ENCODE results near the gene MICAL2. TPM values are rescaled to one million over a fixed set of nuclear protein-coding genes. Genes with fewer than 3 reads are reported as not detected.

The MICAL2 gene
- total RNA-seq, 1 experiment from 2014 or later = 191 TPM

- Mint-ChIP-seq H3K4me1 (ENCODE audit: low read depth, unreplicated experiment) (peaks cover 56% of the 10 kb centered on the region), H3K4me3 (ENCODE audit: low read depth, unreplicated experiment) (no peak overlapping the region), H3K27me3 (ENCODE audit: unreplicated experiment) (no peaks in the 10 kb centered on the region), H3K27ac (ENCODE audit: unreplicated experiment) (no peak overlapping the region), H3K9me3 (ENCODE audit: low read depth, unreplicated experiment) (no peaks in the 10 kb centered on the region), H3K36me3 (ENCODE audit: insufficient read depth, unreplicated experiment) (peaks cover 26% of the 10 kb centered on the region)
- DNase-seq = no peak
- TF ChIP-seq, protein P1, sequence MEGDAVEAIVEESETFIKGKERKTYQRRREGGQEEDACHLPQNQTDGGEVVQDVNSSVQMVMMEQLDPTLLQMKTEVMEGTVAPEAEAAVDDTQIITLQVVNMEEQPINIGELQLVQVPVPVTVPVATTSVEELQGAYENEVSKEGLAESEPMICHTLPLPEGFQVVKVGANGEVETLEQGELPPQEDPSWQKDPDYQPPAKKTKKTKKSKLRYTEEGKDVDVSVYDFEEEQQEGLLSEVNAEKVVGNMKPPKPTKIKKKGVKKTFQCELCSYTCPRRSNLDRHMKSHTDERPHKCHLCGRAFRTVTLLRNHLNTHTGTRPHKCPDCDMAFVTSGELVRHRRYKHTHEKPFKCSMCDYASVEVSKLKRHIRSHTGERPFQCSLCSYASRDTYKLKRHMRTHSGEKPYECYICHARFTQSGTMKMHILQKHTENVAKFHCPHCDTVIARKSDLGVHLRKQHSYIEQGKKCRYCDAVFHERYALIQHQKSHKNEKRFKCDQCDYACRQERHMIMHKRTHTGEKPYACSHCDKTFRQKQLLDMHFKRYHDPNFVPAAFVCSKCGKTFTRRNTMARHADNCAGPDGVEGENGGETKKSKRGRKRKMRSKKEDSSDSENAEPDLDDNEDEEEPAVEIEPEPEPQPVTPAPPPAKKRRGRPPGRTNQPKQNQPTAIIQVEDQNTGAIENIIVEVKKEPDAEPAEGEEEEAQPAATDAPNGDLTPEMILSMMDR (IDR thresholded peaks at IDR 0.05; ENCODE audit: unreplicated experiment) = no peak
- CTCF ChIA-PET = interaction anchor here (0.7 kb wide), 1 partner anchor 78 kb away, joined by 8 read pairs; no protein-coding TSS in a partner anchor
- no TSS peak for BruUV-seq (replicated peaks)
- intact Hi-C loops (cut with micrococcal nuclease; ENCODE audit: unreplicated experiment) = no loop called here
These were observed 63.7 kb downstream of the MICAL2 start for GRCh38 chr11:12174128-12174476.

DNA sequence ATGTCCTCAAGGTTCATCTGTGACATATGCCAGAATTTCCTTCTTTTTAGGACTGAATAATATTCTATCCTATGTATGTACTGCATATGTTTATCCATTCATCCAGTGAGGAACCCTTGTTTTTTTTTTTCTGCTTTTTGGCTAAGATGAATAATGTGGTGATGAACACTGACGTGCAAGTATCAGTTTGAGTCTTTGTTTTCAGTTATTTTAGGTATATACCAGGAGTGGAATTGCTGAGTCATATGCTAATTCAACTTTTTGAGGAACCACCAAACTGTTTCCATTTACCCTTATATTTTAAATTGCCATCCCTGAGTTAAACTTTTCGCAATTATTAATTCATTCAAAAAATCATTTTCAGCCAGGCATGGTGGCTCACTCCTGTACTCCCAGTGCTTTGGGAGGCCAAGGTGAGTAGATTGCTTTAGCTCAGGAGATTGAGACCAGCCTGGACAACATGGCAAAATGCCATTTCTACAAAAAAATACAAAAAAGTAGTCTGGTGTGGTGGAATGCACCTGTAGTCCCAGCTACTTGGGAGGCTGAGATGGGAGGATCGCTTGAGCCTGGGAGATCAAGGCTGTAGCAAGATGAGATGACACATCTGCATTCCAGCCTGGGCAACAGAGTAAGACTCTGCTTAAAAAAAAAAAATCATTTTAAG, 64.2 kb downstream of the MICAL2 start:
- Mint-ChIP-seq H3K36me3 (ENCODE audit: insufficient read depth, unreplicated experiment) (peaks cover 30% of the 10 kb centered on the region), H3K27ac (ENCODE audit: unreplicated experiment) (peak overlapping the region; percentile 64), H3K4me3 (ENCODE audit: low read depth, unreplicated experiment) (no peak overlapping the region), H3K27me3 (ENCODE audit: unreplicated experiment) (no peaks in the 10 kb centered on the region), H3K4me1 (ENCODE audit: low read depth, unreplicated experiment) (peaks cover 57% of the 10 kb centered on the region), H3K9me3 (ENCODE audit: low read depth, unreplicated experiment) (no peaks in the 10 kb centered on the region)
- CTCF ChIA-PET = no interaction called here
- DNase-seq = no peak
- no TSS peak for BruUV-seq (replicated peaks)
- TF ChIP-seq, protein P1 (IDR thresholded peaks at IDR 0.05; ENCODE audit: unreplicated experiment) = no peak
- intact Hi-C loops (cut with micrococcal nuclease; ENCODE audit: unreplicated experiment) = loop anchor here (5.0 kb wide), 1 partner anchor 47 kb away; no protein-coding TSS in a partner anchor

GRCh38 chr11:12175694-12176241, 65.4 kb downstream of the MICAL2 start:
- TF ChIP-seq, protein P1 (IDR thresholded peaks at IDR 0.05; ENCODE audit: unreplicated experiment) = no peak
- Mint-ChIP-seq H3K27ac (ENCODE audit: unreplicated experiment) (peak overlapping the region; percentile 64), H3K4me1 (ENCODE audit: low read depth, unreplicated experiment) (peaks cover 69% of the 10 kb centered on the region), H3K27me3 (ENCODE audit: unreplicated experiment) (no peaks in the 10 kb centered on the region), H3K9me3 (ENCODE audit: low read depth, unreplicated experiment) (no peaks in the 10 kb centered on the region), H3K4me3 (ENCODE audit: low read depth, unreplicated experiment) (peak overlapping the region; percentile 11), H3K36me3 (ENCODE audit: insufficient read depth, unreplicated experiment) (peaks cover 35% of the 10 kb centered on the region)
- no peak for DNase-seq
- intact Hi-C loops (cut with micrococcal nuclease; ENCODE audit: unreplicated experiment) = loop anchor here (5.0 kb wide), 1 partner anchor 48 kb away; no protein-coding TSS in a partner anchor
- BruUV-seq (replicated peaks) = no TSS peak
- CTCF ChIA-PET = no interaction called here

DNA sequence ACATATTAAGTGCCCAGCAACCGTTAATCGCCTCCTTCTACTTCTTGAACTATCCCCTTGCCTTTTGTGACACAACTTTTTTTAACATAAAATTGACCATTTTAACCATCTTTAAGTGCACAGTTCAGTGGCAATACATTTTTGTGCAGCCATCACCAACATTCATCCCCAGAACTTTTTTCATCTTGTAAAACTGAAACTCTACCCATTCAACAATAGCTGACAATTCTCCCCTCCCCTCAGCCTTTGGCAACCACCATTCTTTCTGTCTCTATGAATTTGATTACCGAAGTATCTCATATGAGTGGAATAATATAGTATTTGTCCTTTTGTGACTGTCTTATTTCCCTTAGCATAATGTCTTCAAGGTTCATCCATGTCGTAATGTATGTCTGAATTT, 66.0 kb downstream of the MICAL2 start:
- Mint-ChIP-seq H3K4me1 (ENCODE audit: low read depth, unreplicated experiment) (peaks cover 65% of the 10 kb centered on the region), H3K4me3 (ENCODE audit: low read depth, unreplicated experiment) (no peak overlapping the region), H3K9me3 (ENCODE audit: low read depth, unreplicated experiment) (no peaks in the 10 kb centered on the region), H3K36me3 (ENCODE audit: insufficient read depth, unreplicated experiment) (peaks cover 36% of the 10 kb centered on the region), H3K27me3 (ENCODE audit: unreplicated experiment) (no peaks in the 10 kb centered on the region), H3K27ac (ENCODE audit: unreplicated experiment) (peak overlapping the region; percentile 64)
- BruUV-seq (replicated peaks) = no TSS peak
- intact Hi-C loops (cut with micrococcal nuclease; ENCODE audit: unreplicated experiment) = loop anchor here (5.0 kb wide), 1 partner anchor 49 kb away; no protein-coding TSS in a partner anchor
- CTCF ChIA-PET = no interaction called here
- TF ChIP-seq, protein P1 (IDR thresholded peaks at IDR 0.05; ENCODE audit: unreplicated experiment) = no peak
- DNase-seq = no peak
